Activated CD8-positive, alpha-beta memory T cell treated with anti-CD3 and anti-CD28 coated beads for 1 hour (primary cell): Measurements from ENCODE around the gene CTBP1.
"Not testable (repeated sequence)": the region's sequence is repeated elsewhere in the genome, so short reads cannot be mapped to it uniquely, and the experiment has no call there.

Experiments used
- DNase-seq, 2 donors: peaks; one replicate each; pipeline ENCODE4 v3.0.0-alpha.2; 2020; ENCODE audit warnings: low read depth in 1 of 2; ENCODE audit errors: extremely low read depth in 1 of 2

The CTBP1 gene

GRCh38 chr4:1248245-1249147, at the start of gene CTBP1:
Gene CTBP1 (minus strand): TSS chr4:1249130. CDS start chr4:1241331, 7,799 bp downstream.
- DNase-seq, result peak; percentile 42 to 77

DNA sequence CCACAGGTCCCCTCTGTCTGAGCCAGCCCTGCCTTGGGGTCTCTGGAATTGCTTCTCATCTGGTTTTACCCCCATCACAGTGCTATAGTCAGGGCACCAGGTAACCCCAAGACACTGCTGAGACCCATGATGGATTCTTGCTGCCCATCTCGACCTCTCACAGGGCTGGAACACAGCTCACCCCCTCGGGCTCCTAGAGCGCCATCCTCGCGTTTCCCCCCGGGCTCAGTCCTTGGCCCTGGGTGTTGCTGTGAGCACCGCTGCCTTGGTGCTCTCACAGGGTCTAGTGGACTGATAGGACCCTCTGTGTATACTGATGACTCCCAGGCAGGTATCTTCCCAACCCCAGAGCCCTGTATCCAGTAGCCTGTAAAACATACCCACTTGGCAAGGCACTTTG, 49.5 kb upstream of the CTBP1 start:
- DNase-seq, result no peak

- no peak for DNase-seq
These were observed 48.8 kb upstream of the CTBP1 start for GRCh38 chr4:1297456-1298325.

DNA sequence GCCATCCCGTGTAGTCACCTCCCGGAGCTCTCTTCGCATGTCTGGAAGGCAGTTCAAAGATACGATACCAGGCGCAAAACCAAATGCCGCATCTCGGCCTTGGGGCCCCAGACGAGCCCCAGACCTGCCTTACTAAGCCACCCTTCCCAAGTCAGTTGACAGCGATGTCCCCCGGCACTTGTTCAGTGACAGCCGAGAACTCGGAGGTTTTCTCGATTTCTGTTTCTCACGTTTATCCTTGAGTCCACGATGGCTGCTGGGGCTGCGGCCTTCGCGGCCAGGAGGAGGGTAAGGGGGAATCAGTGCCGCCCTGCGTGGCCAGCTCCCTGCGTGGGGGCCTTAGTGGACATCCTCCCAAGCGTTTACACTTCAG, 48.1 kb upstream of the CTBP1 start:
- DNase-seq, result no peak

- no peak for DNase-seq
These were observed 47.5 kb upstream of the CTBP1 start for GRCh38 chr4:1296324-1297022.

- DNase-seq, result no peak
These were observed 46.6 kb upstream of the CTBP1 start for GRCh38 chr4:1295405-1296055.

GRCh38 chr4:1294891-1295290, 46.0 kb upstream of the CTBP1 start:
- DNase-seq, result no peak

GRCh38 chr4:1294424-1294823, 45.5 kb upstream of the CTBP1 start:
- no peak for DNase-seq

- DNase-seq, result no peak
These were observed 45.1 kb upstream of the CTBP1 start for GRCh38 chr4:1293991-1294390.

DNA sequence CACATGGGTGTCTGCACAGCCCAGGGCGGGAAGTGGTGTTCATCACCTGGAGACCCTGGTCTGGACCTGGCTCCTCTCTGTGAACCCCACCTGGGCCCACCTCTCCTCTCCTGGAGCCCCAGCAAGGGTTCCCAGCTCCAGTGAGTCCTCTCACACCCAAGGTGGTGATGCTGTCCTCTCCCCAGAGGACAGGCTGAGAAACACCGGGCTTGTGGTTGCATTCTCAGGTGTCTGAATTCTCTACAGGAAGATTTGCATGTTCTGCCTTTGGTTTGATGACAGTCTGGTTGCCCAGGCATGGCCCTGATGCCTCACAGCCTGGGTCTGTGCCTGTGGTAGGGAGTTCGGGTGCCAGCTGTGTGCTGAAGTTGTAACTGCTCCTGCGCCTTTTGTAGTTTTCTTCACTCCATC, 44.6 kb upstream of the CTBP1 start:
- DNase-seq, result no peak

DNA sequence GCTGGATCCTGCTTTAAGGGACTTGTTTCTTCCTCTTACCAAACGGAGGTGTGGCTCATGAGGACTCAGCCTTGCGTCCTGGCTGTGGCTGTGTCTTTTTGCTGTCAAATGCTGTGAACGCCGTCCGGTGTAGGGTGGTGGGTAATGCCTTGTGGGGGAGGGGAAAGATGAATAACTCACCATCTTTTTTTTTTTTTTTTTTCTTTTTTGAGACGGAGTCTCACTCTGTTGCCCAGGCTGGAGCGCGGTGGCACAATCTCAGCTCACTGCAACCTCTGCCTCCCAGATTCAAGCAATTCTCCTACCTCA, 43.7 kb upstream of the CTBP1 start:
- not testable (repeated sequence) for DNase-seq

GRCh38 chr4:1291996-1292702, 43.2 kb upstream of the CTBP1 start:
- DNase-seq, result no peak

- DNase-seq, result no peak
These were observed 42.2 kb upstream of the CTBP1 start for GRCh38 chr4:1291091-1291490.

- DNase-seq, result no peak
These were observed 41.4 kb upstream of the CTBP1 start for GRCh38 chr4:1290165-1290977.

- DNase-seq, result peak; percentile 92 to 93
These were observed 40.6 kb upstream of the CTBP1 start, which contains the start of gene MAEA for GRCh38 chr4:1289207-1290164. Gene MAEA (plus strand): TSS chr4:1289891. CDS start chr4:1289914, 23 bp downstream.

GRCh38 chr4:1288786-1289185, 39.9 kb upstream of the CTBP1 start:
- DNase-seq, result no peak

GRCh38 chr4:1285790-1286553, 37.0 kb upstream of the CTBP1 start:
- DNase-seq, result no peak
